RWPE2 (cell line): ENCODE measurements around the gene CGGBP1.

Source experiments
- ATAC-seq: fragments of 200-7000 bp; cut with Tn5 transposase; 3 replicates; pipeline ENCODE4 v1.9.1; 2021; ENCODE audit warnings: low read depth
- DNase-seq: peaks from one replicate; pipeline ENCODE4 v3.0.0-alpha.2; 2020; ENCODE audit warnings: low spot score
- H3K27ac ChIP-seq: fragments of 450-650 bp; 2 replicates; pipeline ENCODE4 v1.5.1; 2017; ENCODE audit warnings: mild to moderate bottlenecking; ENCODE audit not compliant: poor library complexity, severe bottlenecking
- H3K27me3 ChIP-seq: fragments of 250-450 bp; sonication (Bioruptor Pico); 2 replicates; pipeline ENCODE4 v1.5.1; 2021; ENCODE audit warnings: mild to moderate bottlenecking, moderate library complexity; ENCODE audit not compliant: insufficient read depth, poor library complexity, severe bottlenecking
- H3K36me3 ChIP-seq: fragments of 250-450 bp; sonication (Bioruptor Pico); 2 replicates; pipeline ENCODE4 v1.5.1; 2020; ENCODE audit warnings: low read depth, mild to moderate bottlenecking, moderate library complexity
- H3K4me1 ChIP-seq: fragments of 250-450 bp; sonication (Bioruptor Pico); 2 replicates; pipeline ENCODE4 v1.5.1; 2021; ENCODE audit warnings: mild to moderate bottlenecking, moderate library complexity; ENCODE audit not compliant: insufficient read depth, poor library complexity, severe bottlenecking
- H3K4me3 ChIP-seq: fragments of 250-450 bp; sonication (Bioruptor Pico); 2 replicates; pipeline ENCODE4 v1.5.1; 2021; ENCODE audit warnings: mild to moderate bottlenecking, moderate library complexity; ENCODE audit not compliant: severe bottlenecking
- H3K9me3 ChIP-seq: fragments of 250-450 bp; sonication (Bioruptor Pico); 2 replicates; pipeline ENCODE4 v1.5.1; 2021; ENCODE audit warnings: mild to moderate bottlenecking, moderate library complexity; ENCODE audit not compliant: severe bottlenecking
- TF ChIP-seq, protein P1 (sequence below): fragments of 450-650 bp; IDR thresholded peaks from one replicate; pipeline ENCODE4 v1.5.1; 2017; ENCODE audit warnings: mild to moderate bottlenecking, moderate library complexity; ENCODE audit not compliant: poor library complexity, severe bottlenecking

The CGGBP1 gene

DNA sequence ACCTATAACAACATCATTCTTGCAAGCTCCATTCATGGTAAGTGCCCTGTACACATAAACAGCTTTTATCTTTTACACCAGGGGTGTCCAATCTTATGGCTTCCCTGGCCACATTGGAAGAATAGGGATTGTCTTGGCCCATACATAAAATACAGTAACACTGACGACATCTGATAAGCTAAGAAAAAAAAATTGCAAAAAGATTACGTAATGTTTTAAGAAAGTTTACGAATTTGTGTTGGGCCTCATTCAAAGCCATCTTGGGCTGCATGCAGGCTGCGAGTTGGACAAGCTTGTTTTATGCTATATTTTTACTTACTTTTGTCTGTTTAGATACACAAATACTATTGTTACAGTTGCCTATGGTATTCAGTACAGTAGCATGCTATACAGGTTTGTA is 31.9 kb upstream of the CGGBP1 start:
- TF ChIP-seq, protein P1, sequence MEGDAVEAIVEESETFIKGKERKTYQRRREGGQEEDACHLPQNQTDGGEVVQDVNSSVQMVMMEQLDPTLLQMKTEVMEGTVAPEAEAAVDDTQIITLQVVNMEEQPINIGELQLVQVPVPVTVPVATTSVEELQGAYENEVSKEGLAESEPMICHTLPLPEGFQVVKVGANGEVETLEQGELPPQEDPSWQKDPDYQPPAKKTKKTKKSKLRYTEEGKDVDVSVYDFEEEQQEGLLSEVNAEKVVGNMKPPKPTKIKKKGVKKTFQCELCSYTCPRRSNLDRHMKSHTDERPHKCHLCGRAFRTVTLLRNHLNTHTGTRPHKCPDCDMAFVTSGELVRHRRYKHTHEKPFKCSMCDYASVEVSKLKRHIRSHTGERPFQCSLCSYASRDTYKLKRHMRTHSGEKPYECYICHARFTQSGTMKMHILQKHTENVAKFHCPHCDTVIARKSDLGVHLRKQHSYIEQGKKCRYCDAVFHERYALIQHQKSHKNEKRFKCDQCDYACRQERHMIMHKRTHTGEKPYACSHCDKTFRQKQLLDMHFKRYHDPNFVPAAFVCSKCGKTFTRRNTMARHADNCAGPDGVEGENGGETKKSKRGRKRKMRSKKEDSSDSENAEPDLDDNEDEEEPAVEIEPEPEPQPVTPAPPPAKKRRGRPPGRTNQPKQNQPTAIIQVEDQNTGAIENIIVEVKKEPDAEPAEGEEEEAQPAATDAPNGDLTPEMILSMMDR = no peak
- Histone ChIP-seq H3K27ac (no peak overlapping the region), H3K4me3 (no peak overlapping the region), H3K4me1 (no peaks in the 10 kb centered on the region), H3K9me3 (no peaks in the 10 kb centered on the region), H3K27me3 (no peaks in the 10 kb centered on the region), H3K36me3 (peaks cover 57% of the 10 kb centered on the region)
- DNase-seq = no peak
- ATAC-seq = no peak

DNA sequence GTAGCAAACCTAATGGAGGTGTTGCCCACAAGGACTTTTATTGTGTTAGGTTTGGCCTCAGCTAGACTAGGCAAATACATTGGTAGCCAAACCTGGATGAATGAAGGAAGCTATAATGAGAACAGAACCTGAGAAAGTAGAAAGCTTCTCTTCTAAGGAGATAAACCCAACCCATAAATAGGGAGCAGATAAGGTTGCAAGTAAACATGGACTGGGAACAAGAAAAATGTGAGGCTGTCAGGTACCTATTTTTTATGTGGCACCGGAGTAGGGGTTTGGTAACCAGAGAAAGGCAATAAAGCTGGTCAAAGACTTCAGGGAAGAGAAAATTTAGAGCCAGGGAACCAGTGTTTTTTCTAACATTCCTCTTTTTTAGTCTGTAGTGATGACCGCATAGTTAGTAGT is 25.3 kb upstream of the CGGBP1 start:
- H3K9me3 ChIP-seq = no peaks in the 10 kb centered on the region
- no peak for DNase-seq
- TF ChIP-seq, protein P1 = no peak
- no peak overlapping the region for H3K27ac ChIP-seq
- H3K4me3 ChIP-seq = no peak overlapping the region
- peaks cover 39% of the 10 kb centered on the region for H3K36me3 ChIP-seq
- no peak for ATAC-seq
- peaks cover 4% of the 10 kb centered on the region for H3K4me1 ChIP-seq
- H3K27me3 ChIP-seq = no peaks in the 10 kb centered on the region

DNA sequence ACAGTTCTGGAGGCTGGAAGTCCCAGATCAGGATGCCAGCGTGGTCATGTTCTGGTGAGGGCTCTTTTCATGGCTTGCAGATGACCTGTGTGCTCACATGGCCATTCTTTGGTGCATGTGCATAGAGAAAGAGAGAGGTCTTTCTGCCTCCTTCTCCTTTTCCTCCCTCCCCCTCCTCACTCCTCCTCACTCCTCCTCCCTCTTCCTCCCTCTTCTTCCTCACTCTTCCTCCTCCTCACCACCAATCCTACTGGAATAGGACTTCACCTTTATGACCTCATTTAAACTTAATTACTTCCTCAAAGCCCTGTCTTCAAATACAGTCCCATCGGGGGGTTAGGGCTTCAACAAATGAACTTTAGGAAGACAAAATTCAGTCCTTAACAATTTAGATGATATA is 24.0 kb upstream of the CGGBP1 start:
- DNase-seq (no peak), ATAC-seq (no peak)
- H3K36me3 ChIP-seq = peaks cover 30% of the 10 kb centered on the region
- TF ChIP-seq, protein P1 = no peak
- H3K9me3 ChIP-seq = no peaks in the 10 kb centered on the region
- peaks cover 4% of the 10 kb centered on the region for H3K4me1 ChIP-seq
- H3K4me3 ChIP-seq = no peak overlapping the region
- no peaks in the 10 kb centered on the region for H3K27me3 ChIP-seq
- H3K27ac ChIP-seq = no peak overlapping the region

DNA sequence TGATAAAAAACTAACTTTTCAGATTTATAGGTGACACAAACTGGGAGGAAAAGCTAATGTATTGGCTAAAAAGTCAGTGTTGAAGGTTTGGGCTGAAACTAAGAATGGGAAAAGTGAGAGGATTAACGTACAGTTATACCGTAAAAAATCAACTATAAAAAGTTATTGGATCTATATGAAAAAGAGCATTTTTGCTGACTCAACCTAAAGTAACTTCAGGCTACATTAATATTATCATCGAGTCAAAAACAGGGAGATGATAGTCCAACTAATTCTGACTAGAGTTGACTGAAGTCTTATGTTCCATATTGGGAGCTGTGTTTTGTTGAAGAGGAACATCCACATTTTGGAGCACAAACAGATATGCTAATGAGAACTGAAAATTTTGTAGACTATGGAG is 20.1 kb upstream of the CGGBP1 start:
- no peak overlapping the region for H3K27ac ChIP-seq
- H3K9me3 ChIP-seq = no peaks in the 10 kb centered on the region
- H3K4me1 ChIP-seq = peaks cover 4% of the 10 kb centered on the region
- ATAC-seq (no peak), DNase-seq (no peak)
- peaks cover 6% of the 10 kb centered on the region for H3K36me3 ChIP-seq
- H3K27me3 ChIP-seq = no peaks in the 10 kb centered on the region
- TF ChIP-seq, protein P1 = no peak
- H3K4me3 ChIP-seq = no peak overlapping the region

DNA sequence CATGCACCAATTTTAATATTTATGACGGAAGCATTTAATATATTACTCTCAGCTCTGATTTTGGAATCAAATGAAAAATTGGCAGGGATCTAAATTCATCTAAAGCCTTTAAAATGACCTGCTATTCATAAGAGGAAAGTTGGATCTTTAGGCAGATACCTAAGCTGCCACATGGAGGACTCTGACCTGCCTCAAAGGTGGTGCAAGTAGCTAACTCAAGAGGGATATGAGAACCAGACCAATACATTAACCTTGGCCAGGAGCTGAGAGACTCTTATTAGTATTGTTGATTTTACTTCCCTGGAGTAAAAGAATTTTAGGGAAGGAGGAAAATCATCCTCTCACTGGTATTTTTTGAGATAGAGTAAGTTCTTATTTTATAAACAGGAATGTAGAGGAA is 17.9 kb upstream of the CGGBP1 start:
- DNase-seq (no peak), ATAC-seq (no peak)
- Histone ChIP-seq H3K36me3 (peaks cover 4% of the 10 kb centered on the region), H3K27me3 (no peaks in the 10 kb centered on the region), H3K4me3 (no peak overlapping the region), H3K4me1 (peaks cover 4% of the 10 kb centered on the region), H3K27ac (no peak overlapping the region), H3K9me3 (no peaks in the 10 kb centered on the region)
- TF ChIP-seq, protein P1 = no peak
